ENCODE measurements around the gene GPANK1.

GPANK1 gene

GRCh38 chr6:31621320-31621939 lies 43.4 kb downstream of the GPANK1 start:
- Histone ChIP-seq H3K36me3 (ENCODE audit: insufficient read depth, insufficient read length, low read length) (peaks cover 51% of the 10 kb centered on the region), H3K9ac (ENCODE audit: insufficient read length, low read depth) (peak overlapping the region; percentile 96), H3K4me3 (ENCODE audit: insufficient read length, low read depth) (peak overlapping the region; percentile 89)

GRCh38 chr6:31620586-31621319 lies 44.0 kb downstream of the GPANK1 start, which contains the start of gene PRRC2A:
Gene PRRC2A (plus strand): TSS chr6:31620715. CDS start chr6:31622790, 2,075 bp downstream.
- Histone ChIP-seq H3K4me1 (ENCODE audit: insufficient read depth, insufficient read length) (peaks cover 6% of the 10 kb centered on the region), H3K9me3 (ENCODE audit: insufficient read depth, low read length) (no peaks in the 10 kb centered on the region), H3K36me3 (ENCODE audit: insufficient read depth, insufficient read length, low read length) (peaks cover 44% of the 10 kb centered on the region), H3K4me3 (ENCODE audit: insufficient read length, low read depth) (peak within 1 kb of the TSS; percentile 89), H3K9ac (ENCODE audit: insufficient read length, low read depth) (peak within 1 kb of the TSS; percentile 96), H3K27me3 (ENCODE audit: insufficient read depth, insufficient read length) (no peaks in the 10 kb centered on the region)
- DNase-seq (ENCODE audit: low read depth, low spot score), result peak; percentile 33
- TF ChIP-seq SUZ12 (IDR thresholded peaks at IDR 0.05; ENCODE audit: extremely low read depth, insufficient read depth, insufficient read length) (no peak), ZNF274 (IDR thresholded peaks at IDR 0.05; ENCODE audit: low read depth, low read length) (no peak), YY1 (IDR thresholded peaks at IDR 0.05; ENCODE audit: insufficient read depth, insufficient read length) (peak; percentile 73)

More at GRCh38 chr6:31621320-31621939, 43.4 kb downstream of the GPANK1 start:
- Histone ChIP-seq H3K9me3 (ENCODE audit: insufficient read depth, low read length) (no peaks in the 10 kb centered on the region), H3K27me3 (ENCODE audit: insufficient read depth, insufficient read length) (no peaks in the 10 kb centered on the region), H3K4me1 (ENCODE audit: insufficient read depth, insufficient read length) (peaks cover 6% of the 10 kb centered on the region)
- TF ChIP-seq YY1 (IDR thresholded peaks at IDR 0.05; ENCODE audit: insufficient read depth, insufficient read length), result no peak
- no peak for TF ChIP-seq SUZ12 (IDR thresholded peaks at IDR 0.05; ENCODE audit: extremely low read depth, insufficient read depth, insufficient read length)
- TF ChIP-seq ZNF274 (IDR thresholded peaks at IDR 0.05; ENCODE audit: low read depth, low read length), result no peak
- no peak for DNase-seq (ENCODE audit: low read depth, low spot score)

- Histone ChIP-seq H3K9ac (ENCODE audit: insufficient read length, low read depth) (peak overlapping the region; percentile 91), H3K4me1 (ENCODE audit: insufficient read depth, insufficient read length) (peaks cover 3% of the 10 kb centered on the region), H3K9me3 (ENCODE audit: insufficient read depth, low read length) (no peaks in the 10 kb centered on the region), H3K36me3 (ENCODE audit: insufficient read depth, insufficient read length, low read length) (peaks cover 36% of the 10 kb centered on the region), H3K27me3 (ENCODE audit: insufficient read depth, insufficient read length) (no peaks in the 10 kb centered on the region), H3K4me3 (ENCODE audit: insufficient read length, low read depth) (peak overlapping the region; percentile 56)
- peak; percentile 94 for DNase-seq (ENCODE audit: low read depth, low spot score)
- no peak for TF ChIP-seq YY1 (IDR thresholded peaks at IDR 0.05; ENCODE audit: insufficient read depth, insufficient read length)
- TF ChIP-seq SUZ12 (IDR thresholded peaks at IDR 0.05; ENCODE audit: extremely low read depth, insufficient read depth, insufficient read length), result no peak
- no peak for TF ChIP-seq ZNF274 (IDR thresholded peaks at IDR 0.05; ENCODE audit: low read depth, low read length)
Observed at GRCh38 chr6:31619805-31620585, 44.8 kb downstream of the GPANK1 start.

GRCh38 chr6:31617010-31617409 lies 47.8 kb downstream of the GPANK1 start:
- Histone ChIP-seq H3K9ac (ENCODE audit: insufficient read length, low read depth) (no peak overlapping the region), H3K9me3 (ENCODE audit: insufficient read depth, low read length) (no peaks in the 10 kb centered on the region), H3K27me3 (ENCODE audit: insufficient read depth, insufficient read length) (no peaks in the 10 kb centered on the region), H3K4me3 (ENCODE audit: insufficient read length, low read depth) (no peak overlapping the region), H3K4me1 (ENCODE audit: insufficient read depth, insufficient read length) (no peaks in the 10 kb centered on the region), H3K36me3 (ENCODE audit: insufficient read depth, insufficient read length, low read length) (peaks cover 7% of the 10 kb centered on the region)
- DNase-seq (ENCODE audit: low read depth, low spot score), result no peak
- TF ChIP-seq ZNF274 (IDR thresholded peaks at IDR 0.05; ENCODE audit: low read depth, low read length) (no peak), SUZ12 (IDR thresholded peaks at IDR 0.05; ENCODE audit: extremely low read depth, insufficient read depth, insufficient read length) (no peak), YY1 (IDR thresholded peaks at IDR 0.05; ENCODE audit: insufficient read depth, insufficient read length) (no peak)

- Histone ChIP-seq H3K9me3 (ENCODE audit: insufficient read depth, low read length) (no peaks in the 10 kb centered on the region), H3K27me3 (ENCODE audit: insufficient read depth, insufficient read length) (no peaks in the 10 kb centered on the region), H3K9ac (ENCODE audit: insufficient read length, low read depth) (no peak overlapping the region), H3K4me1 (ENCODE audit: insufficient read depth, insufficient read length) (no peaks in the 10 kb centered on the region), H3K4me3 (ENCODE audit: insufficient read length, low read depth) (no peak overlapping the region), H3K36me3 (ENCODE audit: insufficient read depth, insufficient read length, low read length) (no peaks in the 10 kb centered on the region)
- TF ChIP-seq SUZ12 (IDR thresholded peaks at IDR 0.05; ENCODE audit: extremely low read depth, insufficient read depth, insufficient read length) (no peak), YY1 (IDR thresholded peaks at IDR 0.05; ENCODE audit: insufficient read depth, insufficient read length) (no peak), ZNF274 (IDR thresholded peaks at IDR 0.05; ENCODE audit: low read depth, low read length) (no peak)
- DNase-seq (ENCODE audit: low read depth, low spot score), result no peak
Observed at GRCh38 chr6:31615748-31616147, 49.0 kb downstream of the GPANK1 start.

- no peaks in the 10 kb centered on the region for H3K36me3 ChIP-seq (ENCODE audit: insufficient read depth, insufficient read length, low read length)
- TF ChIP-seq ZNF274 (IDR thresholded peaks at IDR 0.05; ENCODE audit: low read depth, low read length) (no peak), YY1 (IDR thresholded peaks at IDR 0.05; ENCODE audit: insufficient read depth, insufficient read length) (no peak), SUZ12 (IDR thresholded peaks at IDR 0.05; ENCODE audit: extremely low read depth, insufficient read depth, insufficient read length) (no peak)
- no peaks in the 10 kb centered on the region for H3K4me1 ChIP-seq (ENCODE audit: insufficient read depth, insufficient read length)
- no peaks in the 10 kb centered on the region for H3K27me3 ChIP-seq (ENCODE audit: insufficient read depth, insufficient read length)
- no peaks in the 10 kb centered on the region for H3K9me3 ChIP-seq (ENCODE audit: insufficient read depth, low read length)
- no peak within 1 kb of the TSS for H3K9ac ChIP-seq (ENCODE audit: insufficient read length, low read depth)
- H3K4me3 ChIP-seq (ENCODE audit: insufficient read length, low read depth), result no peak within 1 kb of the TSS
- DNase-seq (ENCODE audit: low read depth, low spot score), result no peak
Observed at GRCh38 chr6:31614684-31615578, 49.9 kb downstream of the GPANK1 start, which contains the start of gene AIF1. Gene AIF1 (plus strand): TSS chr6:31615234. CDS start chr6:31615330, 96 bp downstream.
